ENCODE data around the gene IFT122.

The IFT122 gene

GRCh38 chr3:129563850-129564535 lies 124.0 kb downstream of the IFT122 start:
- H3K27me3 ChIP-seq (ENCODE audit: insufficient read depth, poor library complexity, severe bottlenecking), result no peaks in the 10 kb centered on the region
- no peak overlapping the region for H3K4me3 ChIP-seq (replicated peaks; ENCODE audit: insufficient read depth, low read length)
- no peak for DNase-seq (ENCODE audit: low read depth in 1 of 2, low spot score in 1 of 2)
- TF ChIP-seq GABPA (IDR thresholded peaks at IDR 0.05; ENCODE audit: low read depth), result no peak
- no peak for TF ChIP-seq CTCF (IDR thresholded peaks at IDR 0.05; ENCODE audit: insufficient read depth, low read length)
- no peak for TF ChIP-seq POLR2AphosphoS5 (IDR thresholded peaks at IDR 0.05; ENCODE audit: low read depth)
- TF ChIP-seq REST (IDR thresholded peaks at IDR 0.05; ENCODE audit: insufficient replicate concordance, low read depth), result no peak
- no peak for TF ChIP-seq SPI1 (IDR thresholded peaks at IDR 0.05; ENCODE audit: borderline replicate concordance, low read depth)
- H3K27ac ChIP-seq (replicated peaks), result no peak overlapping the region

- no peak for TF ChIP-seq SPI1 (IDR thresholded peaks at IDR 0.05; ENCODE audit: borderline replicate concordance, low read depth)
- no peak for TF ChIP-seq CTCF (IDR thresholded peaks at IDR 0.05; ENCODE audit: insufficient read depth, low read length)
- no peak for TF ChIP-seq GABPA (IDR thresholded peaks at IDR 0.05; ENCODE audit: low read depth)
- no peak for TF ChIP-seq REST (IDR thresholded peaks at IDR 0.05; ENCODE audit: insufficient replicate concordance, low read depth)
- TF ChIP-seq POLR2AphosphoS5 (IDR thresholded peaks at IDR 0.05; ENCODE audit: low read depth), result no peak; the same call in 1 of the 2 replicates
- no peak overlapping the region for H3K27ac ChIP-seq (replicated peaks)
- DNase-seq (ENCODE audit: low read depth in 1 of 2, low spot score in 1 of 2), result no peak
Measured at GRCh38 chr3:129564981-129565644, 125.1 kb downstream of the IFT122 start.

GRCh38 chr3:129565902-129566301 lies 125.9 kb downstream of the IFT122 start:
- no peak for DNase-seq (ENCODE audit: low read depth in 1 of 2, low spot score in 1 of 2)
- no peaks in the 10 kb centered on the region for H3K27me3 ChIP-seq (ENCODE audit: insufficient read depth, poor library complexity, severe bottlenecking)
- H3K27ac ChIP-seq (replicated peaks), result no peak overlapping the region
- TF ChIP-seq GABPA (IDR thresholded peaks at IDR 0.05; ENCODE audit: low read depth), result no peak
- TF ChIP-seq CTCF (IDR thresholded peaks at IDR 0.05; ENCODE audit: insufficient read depth, low read length), result no peak
- no peak for TF ChIP-seq POLR2AphosphoS5 (IDR thresholded peaks at IDR 0.05; ENCODE audit: low read depth)
- no peak overlapping the region for H3K4me3 ChIP-seq (replicated peaks; ENCODE audit: insufficient read depth, low read length)

More at GRCh38 chr3:129564981-129565644, 125.1 kb downstream of the IFT122 start:
- Histone ChIP-seq H3K4me3 (replicated peaks; ENCODE audit: insufficient read depth, low read length) (no peak overlapping the region), H3K27me3 (ENCODE audit: insufficient read depth, poor library complexity, severe bottlenecking) (no peaks in the 10 kb centered on the region)
